Cardiac muscle cell (in vitro differentiated cells and primary cell): Measurements from ENCODE around the gene RINL. TPM values are rescaled to one million over a fixed set of nuclear protein-coding genes. Genes with fewer than 3 reads are reported as not detected.

Experiments
- DNase-seq, 2 donors: peaks; one replicate each; pipeline versions ENCODE4 v3.0.0 to v3.0.0-alpha.2; 2010 to 2017; ENCODE audit warnings: low read depth in 1 of 2, low spot score in 1 of 2
- H3K27ac ChIP-seq: fragments of 200-600 bp; sonication (generic); 2 replicates; pipeline ENCODE4 v1.5.1; 2016
- H3K27me3 ChIP-seq: fragments of 200-600 bp; sonication (generic); 2 replicates; pipeline ENCODE4 v1.6.0; 2016; ENCODE audit warnings: control low read depth
- H3K36me3 ChIP-seq: fragments of 200-600 bp; sonication (generic); 2 replicates; pipeline ENCODE4 v1.5.1; 2016; ENCODE audit warnings: control low read depth
- H3K4me1 ChIP-seq: fragments of 200-600 bp; sonication (generic); 2 replicates; pipeline ENCODE4 v1.8.1; 2017; ENCODE audit warnings: low read depth, mild to moderate bottlenecking, mixed run types
- H3K4me3 ChIP-seq: fragments of 200-600 bp; sonication (generic); 2 replicates; pipeline ENCODE4 v1.5.1; 2016; ENCODE audit warnings: mild to moderate bottlenecking
- H3K9me3 ChIP-seq: fragments of 200-600 bp; sonication (generic); 2 replicates; pipeline ENCODE4 v1.5.1; 2017; ENCODE audit warnings: low read depth, mild to moderate bottlenecking, control low read depth
- polyA plus RNA-seq: library from polyadenylated mRNA; unstranded; fragments of >200 nt; fragmentation: Nextera tagmentation; extraction: Ambion mirVana; gene quantifications from 2 replicates; pipeline ENCODE4 v1.2.1, GENCODE V29; 2016
- total RNA-seq: library from RNA; depleted of rRNA; stranded (reverse); fragments of >200 nt; gene quantifications from 2 replicates; pipeline ENCODE4 v1.2.3, GENCODE V29; 2016
- TF ChIP-seq, protein P1 (sequence below): IDR thresholded peaks from 2 replicates; pipeline ENCODE4 v1.5.1; 2012; ENCODE audit warnings: low read depth, mild to moderate bottlenecking, low read length

The RINL gene
- total and polyA plus RNA-seq, 2 experiments from 2014 or later: 3.9 to 8.4 TPM

DNA sequence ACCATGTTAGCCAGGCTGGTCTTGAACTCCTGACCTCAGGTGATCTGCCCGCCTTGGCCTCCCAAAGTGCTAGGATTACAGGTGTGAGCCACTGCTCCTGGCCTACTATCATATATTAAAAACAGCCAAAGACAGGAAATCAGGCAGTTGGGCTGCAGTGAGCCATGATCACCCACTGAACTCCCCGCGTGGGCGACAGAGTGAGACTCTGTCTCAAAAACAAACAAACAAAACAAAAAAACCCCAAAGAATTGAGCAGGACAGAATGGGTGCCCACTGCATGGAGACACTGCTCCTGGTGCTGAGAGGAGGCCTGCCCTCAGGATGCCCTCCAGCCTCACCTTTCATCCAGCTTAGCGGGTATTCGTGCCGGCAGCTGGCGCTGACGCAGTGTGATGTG lies 5.2 kb upstream of the RINL start:
- TF ChIP-seq, protein P1, sequence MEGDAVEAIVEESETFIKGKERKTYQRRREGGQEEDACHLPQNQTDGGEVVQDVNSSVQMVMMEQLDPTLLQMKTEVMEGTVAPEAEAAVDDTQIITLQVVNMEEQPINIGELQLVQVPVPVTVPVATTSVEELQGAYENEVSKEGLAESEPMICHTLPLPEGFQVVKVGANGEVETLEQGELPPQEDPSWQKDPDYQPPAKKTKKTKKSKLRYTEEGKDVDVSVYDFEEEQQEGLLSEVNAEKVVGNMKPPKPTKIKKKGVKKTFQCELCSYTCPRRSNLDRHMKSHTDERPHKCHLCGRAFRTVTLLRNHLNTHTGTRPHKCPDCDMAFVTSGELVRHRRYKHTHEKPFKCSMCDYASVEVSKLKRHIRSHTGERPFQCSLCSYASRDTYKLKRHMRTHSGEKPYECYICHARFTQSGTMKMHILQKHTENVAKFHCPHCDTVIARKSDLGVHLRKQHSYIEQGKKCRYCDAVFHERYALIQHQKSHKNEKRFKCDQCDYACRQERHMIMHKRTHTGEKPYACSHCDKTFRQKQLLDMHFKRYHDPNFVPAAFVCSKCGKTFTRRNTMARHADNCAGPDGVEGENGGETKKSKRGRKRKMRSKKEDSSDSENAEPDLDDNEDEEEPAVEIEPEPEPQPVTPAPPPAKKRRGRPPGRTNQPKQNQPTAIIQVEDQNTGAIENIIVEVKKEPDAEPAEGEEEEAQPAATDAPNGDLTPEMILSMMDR: no peak
- DNase-seq: no peak
- no peak overlapping the region for H3K4me3 ChIP-seq
- peaks cover 8% of the 10 kb centered on the region for H3K4me1 ChIP-seq
- no peak overlapping the region for H3K27ac ChIP-seq
- no peaks in the 10 kb centered on the region for H3K27me3 ChIP-seq
- no peaks in the 10 kb centered on the region for H3K9me3 ChIP-seq
- H3K36me3 ChIP-seq: no peaks in the 10 kb centered on the region

DNA sequence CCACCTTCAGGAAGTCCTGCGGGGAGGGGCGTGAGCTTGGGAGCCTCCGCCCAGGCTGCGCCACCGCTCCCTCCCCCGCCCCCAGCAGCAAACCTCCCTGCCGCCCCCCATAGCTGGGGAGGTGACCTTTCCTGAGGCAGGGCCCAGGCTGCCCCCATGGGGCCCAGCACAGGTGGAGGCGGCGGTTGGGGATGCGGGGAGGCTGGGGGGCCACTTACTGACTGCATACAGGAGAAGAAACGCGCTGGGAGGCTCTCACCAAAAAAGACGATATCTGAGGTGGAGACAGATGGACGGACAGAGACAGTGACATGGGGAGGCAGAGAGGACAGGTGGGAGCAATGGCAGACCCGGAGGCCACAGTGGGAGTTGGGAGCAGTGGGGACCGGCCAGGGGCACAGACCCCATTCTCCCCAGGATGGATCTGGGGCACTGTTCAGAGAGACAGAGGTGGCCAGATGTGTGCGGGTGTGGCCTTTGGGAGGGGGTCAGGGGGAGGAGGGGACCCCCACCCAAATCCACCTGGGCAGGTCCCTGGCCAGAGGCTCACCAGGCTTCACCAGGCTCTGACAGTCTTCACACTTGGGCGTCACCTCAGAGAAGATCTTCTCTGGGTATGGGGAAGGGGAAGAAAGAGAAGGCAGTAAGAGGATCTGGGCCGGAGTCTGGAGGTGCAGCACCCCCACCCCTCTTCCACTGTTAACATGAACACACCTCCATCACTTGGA lies 3.0 kb upstream of the RINL start:
- DNase-seq: no peak

DNA sequence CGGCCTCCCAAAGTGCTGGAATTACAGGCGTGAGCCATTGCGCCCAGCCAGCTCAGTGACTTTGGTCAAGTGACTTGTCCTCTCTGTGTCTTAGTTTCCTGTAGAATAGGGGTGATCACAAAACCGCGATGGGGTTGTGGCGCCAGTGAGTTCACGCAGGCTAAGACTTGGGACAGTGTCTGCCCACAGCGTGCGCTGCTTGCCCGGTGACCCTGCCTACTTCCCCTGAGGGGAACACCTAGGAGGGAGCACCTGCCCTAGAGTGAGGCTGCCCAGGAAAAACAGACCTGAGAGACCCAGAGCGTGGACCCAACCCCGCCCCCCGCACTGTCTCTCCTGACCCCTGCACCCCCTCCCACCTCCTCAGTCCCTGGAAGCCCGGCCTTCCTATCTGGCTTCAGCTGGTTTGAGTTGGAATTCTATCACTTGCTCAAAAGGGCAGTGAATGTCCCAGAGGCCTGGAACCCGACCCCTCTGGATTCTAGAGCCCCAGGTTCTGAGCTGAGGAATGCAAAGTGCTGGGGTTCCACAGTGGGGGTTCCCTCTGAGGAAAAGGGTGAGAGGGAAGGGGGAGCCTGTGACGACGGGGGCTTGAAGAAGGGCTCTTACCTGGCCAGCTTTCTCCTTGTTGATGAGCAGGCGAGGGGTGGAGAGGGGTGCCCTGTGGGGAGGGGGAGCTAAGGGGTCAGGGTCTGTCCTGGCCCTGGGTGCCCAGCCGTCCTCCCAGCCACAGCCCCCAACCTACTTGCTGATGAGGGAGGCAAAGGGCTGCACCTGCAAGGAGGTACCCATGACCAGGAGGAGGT lies 2.2 kb upstream of the RINL start:
- Histone ChIP-seq H3K27me3 (no peaks in the 10 kb centered on the region), H3K4me3 (no peak overlapping the region), H3K4me1 (peaks cover 2% of the 10 kb centered on the region), H3K36me3 (no peaks in the 10 kb centered on the region), H3K9me3 (no peaks in the 10 kb centered on the region), H3K27ac (no peak overlapping the region)
- TF ChIP-seq, protein P1: no peak
- no peak for DNase-seq

More for the DNA sequence above, 3.0 kb upstream of the RINL start:
- Histone ChIP-seq H3K4me3 (no peak overlapping the region), H3K4me1 (peaks cover 6% of the 10 kb centered on the region), H3K9me3 (no peaks in the 10 kb centered on the region), H3K27ac (no peak overlapping the region), H3K36me3 (no peaks in the 10 kb centered on the region), H3K27me3 (no peaks in the 10 kb centered on the region)
- TF ChIP-seq, protein P1: no peak

DNA sequence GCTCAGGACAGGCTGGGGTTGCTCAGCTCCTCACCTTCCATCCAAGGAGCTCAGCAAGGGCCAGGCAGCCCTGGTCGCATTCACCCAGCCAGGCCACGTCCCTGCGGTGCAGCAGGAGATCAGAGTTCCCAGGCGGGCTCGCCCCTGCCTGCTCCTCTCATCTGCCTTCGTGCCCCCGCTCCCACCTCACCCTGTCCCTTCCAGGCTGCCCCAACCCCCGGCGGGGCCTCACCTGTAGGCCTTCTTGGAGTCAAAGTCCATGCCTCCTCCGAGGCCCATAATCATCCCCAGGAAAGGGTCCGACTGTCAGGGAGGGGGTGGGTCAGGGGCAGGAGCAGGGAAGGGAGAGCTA lies 1.3 kb upstream of the RINL start:
- Histone ChIP-seq H3K4me1 (peaks cover 2% of the 10 kb centered on the region), H3K27ac (no peak overlapping the region), H3K36me3 (no peaks in the 10 kb centered on the region), H3K9me3 (no peaks in the 10 kb centered on the region), H3K4me3 (no peak overlapping the region), H3K27me3 (no peaks in the 10 kb centered on the region)
- TF ChIP-seq, protein P1: no peak
- DNase-seq: no peak

DNA sequence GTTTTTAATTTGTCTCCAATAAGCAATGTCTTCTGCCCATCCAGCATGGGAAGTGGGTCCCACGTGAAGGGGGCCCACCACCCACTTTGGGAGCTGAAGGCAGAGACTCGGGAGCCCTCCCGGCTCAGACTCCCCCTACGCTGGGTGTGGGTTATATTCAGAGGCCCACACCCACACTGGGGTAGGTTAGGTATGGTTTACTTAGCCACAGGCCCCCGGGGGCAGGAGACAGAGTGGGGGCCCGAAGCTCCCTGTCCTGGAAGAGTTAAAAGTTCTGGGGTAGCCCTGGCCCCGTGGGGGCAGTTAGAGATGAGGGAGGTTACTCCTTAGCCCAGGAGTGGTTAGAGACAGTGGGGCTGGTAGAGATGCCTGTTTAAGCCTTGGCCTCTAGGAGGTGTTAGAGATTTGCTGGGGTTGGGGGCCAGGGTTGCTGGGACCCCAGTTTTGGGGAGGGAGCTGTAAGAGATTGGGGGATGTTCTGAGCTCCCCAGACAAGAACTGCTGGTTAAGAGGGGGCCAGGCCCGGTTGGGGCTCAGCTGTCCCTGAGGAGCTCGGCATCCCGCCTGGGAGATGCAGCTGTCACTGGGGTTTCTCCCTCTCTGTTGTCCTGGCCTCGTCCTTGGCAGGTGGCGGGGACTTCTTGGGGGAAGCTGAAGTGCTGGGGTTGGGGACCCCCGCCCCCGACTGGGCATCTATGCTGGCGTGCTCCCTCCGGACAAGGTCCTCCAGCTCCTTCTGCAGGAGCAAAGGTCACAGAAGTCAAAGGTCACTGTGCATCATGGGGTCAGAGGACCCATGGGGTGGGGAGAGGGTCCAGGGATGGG lies 712 bp upstream of the RINL start:
- no peak for DNase-seq
- no peak overlapping the region for H3K27ac ChIP-seq
- H3K4me1 ChIP-seq: peaks cover 2% of the 10 kb centered on the region
- no peaks in the 10 kb centered on the region for H3K36me3 ChIP-seq
- no peak overlapping the region for H3K4me3 ChIP-seq
- TF ChIP-seq, protein P1: no peak
- H3K27me3 ChIP-seq: no peaks in the 10 kb centered on the region
- no peaks in the 10 kb centered on the region for H3K9me3 ChIP-seq
